Globus pallidus (tissue), 1 donor: ENCODE results near the gene MED4.

ENCODE experiments used
- DNase-seq: peaks from one replicate; pipeline ENCODE4 v3.0.0-alpha.2; 2015; ENCODE audit warnings: low spot score

Gene MED4

GRCh38 chr13:48037346-48038173 lies 57.3 kb downstream of the MED4 start, which contains the start of gene NUDT15:
NUDT15 (plus strand) TSS chr13:48037726; CDS start chr13:48037747, 21 bp downstream.
- peak; percentile 95 for DNase-seq

GRCh38 chr13:48029859-48030258 lies 65.0 kb downstream of the MED4 start:
- DNase-seq, result no peak

- no peak for DNase-seq
Measured at GRCh38 chr13:48028066-48028465, 66.8 kb downstream of the MED4 start.
